Measurements from ENCODE around the gene B3GNT9.

DNA sequence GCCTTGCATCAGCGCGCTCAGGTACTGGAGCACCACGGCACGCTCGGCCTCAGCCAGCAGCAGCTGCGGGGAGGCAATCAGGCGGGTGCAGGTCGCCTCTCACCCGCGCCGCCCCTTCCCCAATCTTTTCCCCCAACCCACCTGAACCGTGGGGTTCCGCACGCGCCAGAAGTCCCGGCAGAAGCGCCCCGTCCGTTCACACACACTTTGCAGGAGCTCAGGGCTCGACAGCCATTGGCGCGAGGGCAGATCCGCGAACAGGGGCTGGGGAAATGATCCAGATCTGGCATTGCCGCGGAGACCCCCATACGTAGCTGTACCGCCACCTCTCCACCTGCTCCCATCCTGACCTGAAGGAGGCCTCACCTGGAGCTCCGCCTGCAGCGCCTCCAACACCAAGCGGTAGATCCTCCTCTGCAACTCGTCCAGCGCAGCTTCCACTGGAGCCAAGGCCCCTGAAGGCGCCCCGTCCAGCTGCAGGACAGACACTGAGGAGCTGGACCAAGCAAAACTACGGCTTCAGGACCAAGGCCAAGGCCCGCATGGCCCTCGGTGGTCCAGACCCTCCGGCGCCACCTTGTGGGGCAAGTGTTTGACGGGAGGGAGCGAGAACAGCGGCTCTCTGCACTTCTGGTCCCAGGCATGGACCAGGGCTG is 34.3 kb upstream of the B3GNT9 start:
- TF ChIP-seq, protein P1, sequence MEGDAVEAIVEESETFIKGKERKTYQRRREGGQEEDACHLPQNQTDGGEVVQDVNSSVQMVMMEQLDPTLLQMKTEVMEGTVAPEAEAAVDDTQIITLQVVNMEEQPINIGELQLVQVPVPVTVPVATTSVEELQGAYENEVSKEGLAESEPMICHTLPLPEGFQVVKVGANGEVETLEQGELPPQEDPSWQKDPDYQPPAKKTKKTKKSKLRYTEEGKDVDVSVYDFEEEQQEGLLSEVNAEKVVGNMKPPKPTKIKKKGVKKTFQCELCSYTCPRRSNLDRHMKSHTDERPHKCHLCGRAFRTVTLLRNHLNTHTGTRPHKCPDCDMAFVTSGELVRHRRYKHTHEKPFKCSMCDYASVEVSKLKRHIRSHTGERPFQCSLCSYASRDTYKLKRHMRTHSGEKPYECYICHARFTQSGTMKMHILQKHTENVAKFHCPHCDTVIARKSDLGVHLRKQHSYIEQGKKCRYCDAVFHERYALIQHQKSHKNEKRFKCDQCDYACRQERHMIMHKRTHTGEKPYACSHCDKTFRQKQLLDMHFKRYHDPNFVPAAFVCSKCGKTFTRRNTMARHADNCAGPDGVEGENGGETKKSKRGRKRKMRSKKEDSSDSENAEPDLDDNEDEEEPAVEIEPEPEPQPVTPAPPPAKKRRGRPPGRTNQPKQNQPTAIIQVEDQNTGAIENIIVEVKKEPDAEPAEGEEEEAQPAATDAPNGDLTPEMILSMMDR (IDR thresholded peaks at IDR 0.05 in 2 of 3, conservative IDR thresholded peaks at IDR 0.05 in 1 of 3; ENCODE audit: borderline replicate concordance in 1 of 3, insufficient read depth in 1 of 3, low read depth in 2 of 3, low read length in 2 of 3) = peak in 2 of 3 experiments; percentile 80; a peak in 4 of 6 replicates
- TF ChIP-seq POLR2A (IDR thresholded peaks at IDR 0.05; ENCODE audit: borderline replicate concordance, extremely low read depth, insufficient read depth, insufficient read length) = no peak
- TF ChIP-seq POLR2AphosphoS5 (IDR thresholded peaks at IDR 0.05; ENCODE audit: low read depth, low read length) = 0 out of 2 replicates have a peak, but pooled peaks have one; percentile 26
- TF ChIP-seq, protein P2, sequence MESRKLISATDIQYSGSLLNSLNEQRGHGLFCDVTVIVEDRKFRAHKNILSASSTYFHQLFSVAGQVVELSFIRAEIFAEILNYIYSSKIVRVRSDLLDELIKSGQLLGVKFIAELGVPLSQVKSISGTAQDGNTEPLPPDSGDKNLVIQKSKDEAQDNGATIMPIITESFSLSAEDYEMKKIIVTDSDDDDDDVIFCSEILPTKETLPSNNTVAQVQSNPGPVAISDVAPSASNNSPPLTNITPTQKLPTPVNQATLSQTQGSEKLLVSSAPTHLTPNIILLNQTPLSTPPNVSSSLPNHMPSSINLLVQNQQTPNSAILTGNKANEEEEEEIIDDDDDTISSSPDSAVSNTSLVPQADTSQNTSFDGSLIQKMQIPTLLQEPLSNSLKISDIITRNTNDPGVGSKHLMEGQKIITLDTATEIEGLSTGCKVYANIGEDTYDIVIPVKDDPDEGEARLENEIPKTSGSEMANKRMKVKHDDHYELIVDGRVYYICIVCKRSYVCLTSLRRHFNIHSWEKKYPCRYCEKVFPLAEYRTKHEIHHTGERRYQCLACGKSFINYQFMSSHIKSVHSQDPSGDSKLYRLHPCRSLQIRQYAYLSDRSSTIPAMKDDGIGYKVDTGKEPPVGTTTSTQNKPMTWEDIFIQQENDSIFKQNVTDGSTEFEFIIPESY (IDR thresholded peaks at IDR 0.05; ENCODE audit: extremely low read depth, insufficient replicate concordance, low read length) = no peak
- TF ChIP-seq, protein P3, sequence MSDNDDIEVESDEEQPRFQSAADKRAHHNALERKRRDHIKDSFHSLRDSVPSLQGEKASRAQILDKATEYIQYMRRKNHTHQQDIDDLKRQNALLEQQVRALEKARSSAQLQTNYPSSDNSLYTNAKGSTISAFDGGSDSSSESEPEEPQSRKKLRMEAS (IDR thresholded peaks at IDR 0.05) = no peak
- no peak for TF ChIP-seq EGR1 (IDR thresholded peaks at IDR 0.05; ENCODE audit: low read depth)
- no peak for TF ChIP-seq EZH2phosphoT487 (IDR thresholded peaks at IDR 0.05; ENCODE audit: borderline replicate concordance)
- TF ChIP-seq RAD21 (IDR thresholded peaks at IDR 0.05; ENCODE audit: low read depth) = no peak
- no peak for TF ChIP-seq CEBPB (IDR thresholded peaks at IDR 0.05; ENCODE audit: low read depth)
- TF ChIP-seq ELF1 (IDR thresholded peaks at IDR 0.05; ENCODE audit: borderline replicate concordance, low read depth) = no peak

All from HCT116 (cell line).